CD4-positive, alpha-beta memory T cell (primary cell): ENCODE data around the gene STX2. TPM values are rescaled to one million over a fixed set of nuclear protein-coding genes. Genes with fewer than 3 reads are reported as not detected.
"Not testable (repeated sequence)": the region's sequence is repeated elsewhere in the genome, so short reads cannot be mapped to it uniquely, and the experiment has no call there.

Source experiments
- CTCF ChIA-PET: fragments of 350-600 bp; sonication (Branson Sonifier 250); formaldehyde crosslinking; loops from one replicate; lab custom pipeline; 2021; ENCODE audit warnings: inconsistent platforms; ENCODE audit not compliant: partially characterized antibody; lab: Charles Lee
- POLR2A ChIA-PET: fragments of 350-600 bp; sonication (Branson Sonifier 250); formaldehyde crosslinking; loops from one replicate; lab custom pipeline; 2021; ENCODE audit not compliant: partially characterized antibody; lab: Charles Lee
- DNase-seq, 5 donors: peaks; one replicate each; pipeline versions ENCODE4 v3.0.0 to v3.0.0-alpha.2; 2020 to 2022; ENCODE audit warnings: mixed read lengths in 1 of 5
- H3K27ac ChIP-seq: one replicate; pipeline ENCODE4 v1.7.0; 2013; ENCODE audit warnings: low read depth, low read length
- H3K27me3 ChIP-seq: 2 replicates; pipeline ENCODE4 v1.7.0; 2013; ENCODE audit warnings: mild to moderate bottlenecking, low read length, moderate library complexity; ENCODE audit not compliant: insufficient read depth
- H3K36me3 ChIP-seq: 2 replicates; pipeline ENCODE4 v1.7.0; 2013; ENCODE audit warnings: mild to moderate bottlenecking, low read length, moderate library complexity; ENCODE audit not compliant: insufficient read depth
- H3K4me1 ChIP-seq: 2 replicates; pipeline ENCODE4 v1.7.0; 2013; ENCODE audit warnings: mild to moderate bottlenecking, low read length, moderate library complexity; ENCODE audit not compliant: insufficient read depth
- H3K4me3 ChIP-seq, 2 donors: one replicate each; pipeline ENCODE4 v1.7.0; 2013; ENCODE audit warnings: low read length in 2 of 2, mild to moderate bottlenecking in 1 of 2
- H3K9me3 ChIP-seq, 2 donors: one replicate each; pipeline ENCODE4 v1.7.0; 2013; ENCODE audit warnings: low read length in 2 of 2, control low read depth in 1 of 2; ENCODE audit not compliant: control insufficient read depth in 1 of 2
- H3K27ac Mint-ChIP-seq, 7 donors: one replicate each; pipeline ENCODE4 v1.8.0; 2020 to 2021; ENCODE audit warnings: mixed read lengths in 7 of 7, mild to moderate bottlenecking in 6 of 7, inconsistent platforms in 3 of 7, moderate library complexity in 3 of 7
- H3K27me3 Mint-ChIP-seq, 2 donors: one replicate each; pipeline ENCODE4 v1.8.0; 2020 to 2021; ENCODE audit warnings: mixed read lengths in 2 of 2
- H3K36me3 Mint-ChIP-seq, 2 donors: one replicate each; pipeline ENCODE4 v1.8.0; 2020 to 2021; ENCODE audit warnings: mixed read lengths in 2 of 2, inconsistent platforms in 1 of 2, mild to moderate bottlenecking in 1 of 2
- H3K4me1 Mint-ChIP-seq, 4 donors: one replicate each; pipeline ENCODE4 v1.8.0; 2020 to 2021; ENCODE audit warnings: mixed read lengths in 4 of 4, mild to moderate bottlenecking in 1 of 4
- H3K4me3 Mint-ChIP-seq, 8 donors: one replicate each; pipeline ENCODE4 v1.8.0; 2020 to 2021; ENCODE audit warnings: mixed read lengths in 8 of 8, mild to moderate bottlenecking in 7 of 8, moderate library complexity in 6 of 8, inconsistent platforms in 3 of 8
- H3K9me3 Mint-ChIP-seq, 8 donors: one replicate each; pipeline ENCODE4 v1.8.0; 2020 to 2021; ENCODE audit warnings: mixed read lengths in 8 of 8, mild to moderate bottlenecking in 5 of 8, inconsistent platforms in 3 of 8, moderate library complexity in 1 of 8
- intact Hi-C: fragments of 100-400 bp; cut with micrococcal nuclease; formaldehyde crosslinking; loops from one replicate; pipeline ENCODE4 v1.15.1; 2023
- polyA plus RNA-seq, 2 donors: library from polyadenylated mRNA; unstranded; fragments of 300-500 nt; fragmentation: Illumina TruSeq; gene quantifications; one replicate each; pipeline ENCODE4 v1.2.3, GENCODE V29; 2021
- total RNA-seq, 2 experiments: library from RNA; stranded (reverse); gene quantifications; one replicate each; pipeline ENCODE4 v1.2.3, GENCODE V29; 2021

Gene STX2
- total and polyA plus RNA-seq, 4 experiments from 2014 or later, result 12.1 to 35.3 (median 21.6) TPM

GRCh38 chr12:130764073-130764472, 75.0 kb downstream of the STX2 start:
- H3K9me3 ChIP-seq, result no peaks in the 10 kb centered on the region
- CTCF ChIA-PET, result interaction anchor here (1.0 kb wide), 1 partner anchor 56 kb away, joined by 3 read pairs; no protein-coding TSS in a partner anchor
- no peaks in the 10 kb centered on the region for H3K9me3 Mint-ChIP-seq
- H3K27ac ChIP-seq, result no peak overlapping the region
- intact Hi-C loops, result no loop called here
- peaks cover 2 to 4% of the 10 kb centered on the region in 2 donors for H3K27me3 Mint-ChIP-seq
- H3K4me1 ChIP-seq, result peaks cover 11% of the 10 kb centered on the region
- H3K4me3 Mint-ChIP-seq, result no peak overlapping the region
- H3K4me1 Mint-ChIP-seq, result peaks cover 0 to 16% (median 4%) of the 10 kb centered on the region in 4 donors
- no peak overlapping the region for H3K27ac Mint-ChIP-seq
- no peaks in the 10 kb centered on the region for H3K36me3 ChIP-seq
- DNase-seq, result no peak
- peaks cover 0 to 2% of the 10 kb centered on the region in 2 donors for H3K36me3 Mint-ChIP-seq
- POLR2A ChIA-PET, result no interaction called here
- H3K4me3 ChIP-seq, result no peak overlapping the region
- no peaks in the 10 kb centered on the region for H3K27me3 ChIP-seq

DNA sequence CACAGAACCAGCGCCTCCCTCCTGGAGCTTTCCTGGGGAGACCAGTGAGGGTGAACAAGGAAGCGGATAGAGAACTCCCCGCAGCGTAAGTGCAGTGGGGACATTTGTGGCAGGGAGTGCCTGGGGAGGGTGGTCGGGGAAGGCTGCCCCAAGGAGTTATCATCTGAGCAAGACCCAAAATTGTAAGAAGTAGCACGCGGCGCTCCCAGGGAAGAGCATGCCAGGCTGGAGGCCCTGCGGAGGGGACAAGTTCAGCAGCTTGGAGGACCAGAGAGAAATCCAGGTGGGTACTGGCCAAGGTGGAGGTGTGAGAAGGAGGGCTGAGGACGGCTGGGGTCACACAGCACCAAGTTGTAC, 76.8 kb downstream of the STX2 start:
- intact Hi-C loops, result no loop called here
- Histone ChIP-seq H3K27ac (no peak overlapping the region), H3K27me3 (no peaks in the 10 kb centered on the region), H3K36me3 (no peaks in the 10 kb centered on the region), H3K4me1 (peaks cover 11% of the 10 kb centered on the region), H3K4me3 (peak overlapping the region; percentile 10 to 47), H3K9me3 (no peaks in the 10 kb centered on the region)
- H3K4me1 Mint-ChIP-seq, result peaks cover 0 to 16% (median 4%) of the 10 kb centered on the region in 4 donors
- H3K27me3 Mint-ChIP-seq, result peaks cover 0 to 2% of the 10 kb centered on the region in 2 donors
- peak overlapping the region in 7 of 8 donors; percentile 59 to 75 (median 63) for H3K4me3 Mint-ChIP-seq
- CTCF ChIA-PET, result interaction anchor here (0.7 to 1.4 kb wide), 8 partner anchors 14 to 370 kb away, joined by 3 to 7 read pairs (median 4); no protein-coding TSS in a partner anchor
- no peak for DNase-seq
- no peaks in the 10 kb centered on the region for H3K36me3 Mint-ChIP-seq
- H3K27ac Mint-ChIP-seq, result peak overlapping the region in 2 of 7 donors; percentile 66 to 76
- no peaks in the 10 kb centered on the region for H3K9me3 Mint-ChIP-seq
- POLR2A ChIA-PET, result interaction anchor here (0.8 to 0.9 kb wide), 2 partner anchors 14 to 55 kb away, joined by 3 read pairs; no protein-coding TSS in a partner anchor

GRCh38 chr12:130761537-130762318, 77.3 kb downstream of the STX2 start:
- peaks cover 0 to 16% (median 4%) of the 10 kb centered on the region in 4 donors for H3K4me1 Mint-ChIP-seq
- Histone ChIP-seq H3K9me3 (no peaks in the 10 kb centered on the region), H3K36me3 (no peaks in the 10 kb centered on the region), H3K27ac (no peak overlapping the region), H3K27me3 (no peaks in the 10 kb centered on the region), H3K4me3 (peak overlapping the region; percentile 10 to 47), H3K4me1 (peaks cover 11% of the 10 kb centered on the region)
- DNase-seq, result peak in 4 of 5 donors; percentile 47 to 54 (median 49)
- intact Hi-C loops, result loop anchor here (1.0 kb wide), 1 partner anchor 58 kb away; no protein-coding TSS in a partner anchor
- ChIA-PET POLR2A (interaction anchor here (0.8 to 0.9 kb wide), 2 partner anchors 13 to 55 kb away, joined by 3 read pairs; no protein-coding TSS in a partner anchor), CTCF (interaction anchor here (0.7 to 1.2 kb wide), 7 partner anchors 14 to 371 kb away, joined by 3 to 7 read pairs (median 4); no protein-coding TSS in a partner anchor)
- peaks cover 0 to 2% of the 10 kb centered on the region in 2 donors for H3K27me3 Mint-ChIP-seq
- H3K9me3 Mint-ChIP-seq, result no peaks in the 10 kb centered on the region
- peak overlapping the region in 2 of 7 donors; percentile 66 to 76 for H3K27ac Mint-ChIP-seq
- peak overlapping the region; percentile 59 to 75 (median 64) for H3K4me3 Mint-ChIP-seq
- no peaks in the 10 kb centered on the region for H3K36me3 Mint-ChIP-seq

- peaks cover 7% of the 10 kb centered on the region for H3K4me1 ChIP-seq
- ChIA-PET CTCF (no interaction called here), POLR2A (no interaction called here)
- intact Hi-C loops, result no loop called here
- Mint-ChIP-seq H3K27me3 (peaks cover 0 to 5% of the 10 kb centered on the region in 2 donors), H3K9me3 (peaks cover 0 to 9% (median 6%) of the 10 kb centered on the region in 8 donors), H3K36me3 (no peaks in the 10 kb centered on the region), H3K4me1 (peaks cover 6 to 10% (median 7%) of the 10 kb centered on the region in 4 donors), H3K4me3 (peak overlapping the region in 2 of 8 donors; percentile 9 to 53), H3K27ac (peak overlapping the region; percentile 50 to 93 (median 79))
- no peaks in the 10 kb centered on the region for H3K36me3 ChIP-seq
- no peaks in the 10 kb centered on the region for H3K27me3 ChIP-seq
- H3K9me3 ChIP-seq, result no peaks in the 10 kb centered on the region
- peak overlapping the region; percentile 41 for H3K27ac ChIP-seq
- DNase-seq, result no peak
- no peak overlapping the region for H3K4me3 ChIP-seq
These were observed 84.7 kb downstream of the STX2 start for GRCh38 chr12:130754234-130754901.

GRCh38 chr12:130752692-130753230, 86.3 kb downstream of the STX2 start:
- no peak overlapping the region for H3K4me3 Mint-ChIP-seq

GRCh38 chr12:130752037-130752436, 87.0 kb downstream of the STX2 start:
- DNase-seq, H3K27me3 Mint-ChIP-seq, H3K4me3 Mint-ChIP-seq, H3K36me3 Mint-ChIP-seq, H3K27ac ChIP-seq, H3K27me3 ChIP-seq, H3K36me3 ChIP-seq, intact Hi-C loops, H3K9me3 ChIP-seq, H3K9me3 Mint-ChIP-seq, H3K4me3 ChIP-seq, POLR2A ChIA-PET: not testable (repeated sequence)
- peaks cover 12 to 19% (median 14%) of the 10 kb centered on the region in 4 donors for H3K4me1 Mint-ChIP-seq
- peaks cover 11% of the 10 kb centered on the region for H3K4me1 ChIP-seq
- CTCF ChIA-PET, result interaction anchor here (1.0 kb wide), 1 partner anchor 352 kb away, joined by 3 read pairs; no protein-coding TSS in a partner anchor
- peak overlapping the region in 1 of 7 donors; percentile 34 for H3K27ac Mint-ChIP-seq

More at GRCh38 chr12:130752692-130753230, 86.3 kb downstream of the STX2 start:
- H3K36me3 Mint-ChIP-seq, result no peaks in the 10 kb centered on the region
- H3K36me3 ChIP-seq, result no peaks in the 10 kb centered on the region
- no peaks in the 10 kb centered on the region for H3K27me3 ChIP-seq
- H3K27me3 Mint-ChIP-seq, result peaks cover 0 to 5% of the 10 kb centered on the region in 2 donors
- H3K4me1 ChIP-seq, result peaks cover 10% of the 10 kb centered on the region
- intact Hi-C loops, result no loop called here
- H3K9me3 ChIP-seq, result no peaks in the 10 kb centered on the region
- H3K4me1 Mint-ChIP-seq, result peaks cover 11 to 17% (median 12%) of the 10 kb centered on the region in 4 donors
- POLR2A ChIA-PET, result no interaction called here
- CTCF ChIA-PET, result no interaction called here
- no peak overlapping the region for H3K27ac ChIP-seq
- peaks cover 0 to 9% (median 6%) of the 10 kb centered on the region in 8 donors for H3K9me3 Mint-ChIP-seq
- H3K4me3 ChIP-seq, result no peak overlapping the region
- DNase-seq, result no peak
- peak overlapping the region in 1 of 7 donors; percentile 35 for H3K27ac Mint-ChIP-seq
